HG03139 (cell line): ENCODE measurements around the gene OR51E2.
"Not testable (repeated sequence)": the region's sequence is repeated elsewhere in the genome, so short reads cannot be mapped to it uniquely, and the experiment has no call there.

Source experiments
- ATAC-seq: cut with Tn5 transposase; IDR thresholded peaks from one replicate; pipeline ENCODE4 v1.9.1; 2021; ENCODE audit not compliant: unreplicated experiment

OR51E2 gene, protein sequence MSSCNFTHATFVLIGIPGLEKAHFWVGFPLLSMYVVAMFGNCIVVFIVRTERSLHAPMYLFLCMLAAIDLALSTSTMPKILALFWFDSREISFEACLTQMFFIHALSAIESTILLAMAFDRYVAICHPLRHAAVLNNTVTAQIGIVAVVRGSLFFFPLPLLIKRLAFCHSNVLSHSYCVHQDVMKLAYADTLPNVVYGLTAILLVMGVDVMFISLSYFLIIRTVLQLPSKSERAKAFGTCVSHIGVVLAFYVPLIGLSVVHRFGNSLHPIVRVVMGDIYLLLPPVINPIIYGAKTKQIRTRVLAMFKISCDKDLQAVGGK

GRCh38 chr11:4697585-4697984, at the start of gene OR51E2:
Gene OR51E2 (minus strand): TSS chr11:4697853. CDS start chr11:4682711, 15,142 bp downstream.
- no peak for ATAC-seq

GRCh38 chr11:4740735-4741134, 43.1 kb upstream of the OR51E2 start:
- no peak for ATAC-seq

- ATAC-seq: no peak
These were observed 29.5 kb upstream of the OR51E2 start for GRCh38 chr11:4727171-4727570.

DNA sequence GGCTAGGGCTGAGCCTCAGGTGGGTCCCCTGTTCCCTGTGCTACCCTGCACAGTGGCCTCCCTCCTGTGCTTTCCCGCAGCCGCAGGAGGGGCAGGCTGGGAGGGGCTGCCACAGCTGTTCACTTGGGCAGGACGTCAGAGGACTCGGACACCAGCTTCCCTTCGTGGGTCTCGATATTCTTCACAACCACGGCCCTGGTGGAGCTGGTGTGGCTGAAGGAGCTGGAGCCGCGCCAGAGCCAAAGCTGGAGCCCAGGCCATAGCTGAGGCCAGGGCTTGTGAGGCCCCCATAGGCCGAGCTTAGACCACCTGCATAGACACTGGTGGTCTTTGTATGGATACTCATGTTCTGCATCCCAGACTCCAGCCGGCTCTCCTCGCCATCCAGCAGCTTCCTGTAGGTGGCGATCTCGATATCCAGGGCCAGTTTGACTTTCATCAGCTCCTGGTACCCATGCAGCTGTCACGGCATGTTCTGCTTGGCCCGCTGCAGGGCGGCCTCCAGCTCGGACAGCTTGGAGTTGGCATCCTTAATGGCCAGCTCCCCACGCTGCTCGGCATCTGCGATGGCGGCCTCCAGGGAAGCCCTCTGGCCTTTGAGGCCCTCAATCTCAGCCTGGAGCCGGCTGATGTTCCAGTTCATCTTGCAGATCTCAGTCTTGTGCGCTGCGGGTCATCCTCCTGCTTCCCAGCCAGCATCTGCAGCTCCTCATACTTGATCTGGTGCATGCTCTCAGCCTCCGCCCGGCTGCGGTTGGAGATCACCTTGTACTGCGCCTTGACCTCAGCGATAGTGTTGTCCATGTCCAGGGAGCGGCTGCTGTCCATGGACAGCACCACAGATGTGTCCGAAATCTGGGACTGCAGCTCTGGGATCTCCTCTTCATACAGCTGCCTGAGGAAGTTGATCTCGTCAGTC, 25.2 kb upstream of the OR51E2 start:
- not testable (repeated sequence) for ATAC-seq

GRCh38 chr11:4714300-4714699, 16.6 kb upstream of the OR51E2 start:
- no peak for ATAC-seq

GRCh38 chr11:4713241-4713640, 15.6 kb upstream of the OR51E2 start:
- no peak for ATAC-seq

GRCh38 chr11:4704790-4705334, 7.2 kb upstream of the OR51E2 start:
- no peak for ATAC-seq

- ATAC-seq: peak; percentile 56
These were observed 6.6 kb upstream of the OR51E2 start, which contains the start of gene MMP26 for GRCh38 chr11:4704054-4704789. Gene MMP26 (plus strand): TSS chr11:4704784.

- no peak for ATAC-seq
These were observed 2.8 kb upstream of the OR51E2 start for GRCh38 chr11:4700436-4700820.

- peak; percentile 79 for ATAC-seq
These were observed 2.2 kb upstream of the OR51E2 start for GRCh38 chr11:4699697-4700435.

DNA sequence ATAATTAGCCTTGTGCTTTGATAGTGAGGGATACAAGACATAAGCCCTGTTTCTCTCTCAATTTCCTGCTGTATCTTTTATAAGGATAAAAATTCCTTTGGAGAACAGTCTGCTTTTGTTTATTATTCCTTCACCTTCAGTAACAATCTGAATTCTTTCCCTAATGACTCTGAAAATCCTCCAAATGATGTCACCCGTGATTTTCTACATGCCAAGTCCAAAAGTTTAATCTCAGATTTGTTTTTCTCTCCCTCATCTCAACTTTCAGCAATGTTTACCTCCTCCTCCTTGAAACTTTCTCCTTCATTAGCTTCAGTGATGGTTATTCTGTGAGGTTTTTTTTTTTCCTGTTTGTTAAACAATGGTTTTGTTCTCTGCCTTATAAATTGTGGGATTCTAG, 2.2 kb downstream of the OR51E2 start:
- ATAC-seq: no peak

GRCh38 chr11:4684631-4685285, 12.9 kb downstream of the OR51E2 start:
- ATAC-seq: no peak

- no peak for ATAC-seq
These were observed 14.8 kb downstream of the OR51E2 start for GRCh38 chr11:4682623-4683419.

- no peak for ATAC-seq
These were observed 17.3 kb downstream of the OR51E2 start for GRCh38 chr11:4680341-4680740.

DNA sequence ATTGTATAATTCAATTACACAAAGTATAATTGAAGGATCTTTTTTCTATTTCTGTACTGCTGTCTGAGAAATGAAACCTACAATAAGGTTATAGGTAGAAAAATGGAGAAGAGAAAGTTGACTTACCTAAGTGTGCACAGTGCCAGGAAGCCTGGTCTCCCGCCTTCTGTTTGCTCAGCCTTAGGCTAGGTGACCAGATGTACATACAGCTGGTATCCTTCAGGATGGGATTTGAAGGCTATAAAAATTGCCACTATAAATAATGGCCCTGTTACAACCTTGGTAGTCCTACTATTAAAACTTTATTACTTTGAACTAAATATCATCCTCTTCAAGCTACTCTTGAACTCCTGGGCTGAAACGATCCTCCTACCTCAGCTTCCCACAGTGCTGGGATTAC, 19.7 kb downstream of the OR51E2 start:
- no peak for ATAC-seq

DNA sequence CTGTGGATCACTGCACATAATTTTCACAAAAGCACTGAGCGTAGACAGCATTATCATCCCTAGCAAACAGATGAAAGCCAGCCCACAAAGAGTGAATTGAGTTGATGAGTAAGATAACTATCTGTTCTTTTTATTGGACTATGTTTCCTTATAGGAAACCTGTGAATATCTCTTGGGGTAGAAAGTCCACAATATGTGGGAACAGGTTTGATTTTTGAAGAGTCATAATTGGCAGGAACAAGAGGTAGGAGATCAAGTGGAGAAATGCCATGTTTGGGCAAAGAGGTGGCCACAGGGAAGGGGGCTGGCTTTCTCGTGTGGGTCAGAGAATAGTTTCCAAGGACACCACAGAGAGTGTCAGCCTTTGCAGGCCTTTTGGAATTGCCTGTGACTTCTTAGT, 23.9 kb downstream of the OR51E2 start:
- no peak for ATAC-seq

GRCh38 chr11:4672470-4672869, 25.2 kb downstream of the OR51E2 start:
- ATAC-seq: no peak

DNA sequence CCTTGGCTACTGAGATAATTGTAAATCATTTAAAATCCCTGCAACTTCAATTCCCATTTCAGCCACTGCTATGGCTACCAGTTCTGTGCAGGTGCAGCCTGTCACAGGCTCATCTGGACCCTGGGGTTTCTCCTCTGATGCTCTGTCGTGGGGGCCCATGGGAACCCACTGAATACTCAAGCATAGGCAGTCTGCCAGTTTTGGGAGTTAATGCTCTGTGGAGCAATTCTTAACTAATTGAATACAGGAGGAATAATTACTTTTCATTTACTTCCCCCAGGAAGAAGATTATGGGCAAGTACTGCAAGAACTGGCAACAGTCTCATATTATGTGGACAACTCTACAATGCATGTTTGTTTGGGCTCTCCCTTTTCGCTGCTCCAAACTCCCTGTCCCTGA, 25.9 kb downstream of the OR51E2 start:
- ATAC-seq: no peak

DNA sequence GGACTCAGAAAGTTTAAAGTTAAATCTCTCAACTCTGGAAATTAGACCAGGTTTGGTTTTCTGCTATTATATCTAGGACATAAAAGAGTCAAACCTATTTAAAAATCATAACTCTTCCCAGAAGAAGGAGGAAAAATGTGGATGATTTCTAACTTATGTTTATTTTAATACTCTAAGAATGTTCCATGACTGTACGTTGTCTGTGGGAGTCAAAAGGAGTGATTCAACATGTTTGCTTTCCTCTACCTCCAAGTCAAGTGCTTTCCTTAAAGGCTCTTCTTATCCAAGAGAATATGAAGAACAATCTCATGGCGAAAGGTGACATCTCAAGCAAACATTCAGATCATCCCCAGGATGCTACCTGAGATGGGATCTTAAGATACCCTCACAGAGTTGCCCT, 32.2 kb downstream of the OR51E2 start:
- no peak for ATAC-seq
